NCI-H2107 treated with DMSO at 0.1 percent for 48 hours (cell line): Measurements from ENCODE around the gene ULK1.

Experiments
- DNase-seq: peaks from one replicate; lab custom pipeline; 2025; ENCODE audit not compliant: unreplicated experiment; lab: John Stamatoyannopoulos, UW

The ULK1 gene

DNA sequence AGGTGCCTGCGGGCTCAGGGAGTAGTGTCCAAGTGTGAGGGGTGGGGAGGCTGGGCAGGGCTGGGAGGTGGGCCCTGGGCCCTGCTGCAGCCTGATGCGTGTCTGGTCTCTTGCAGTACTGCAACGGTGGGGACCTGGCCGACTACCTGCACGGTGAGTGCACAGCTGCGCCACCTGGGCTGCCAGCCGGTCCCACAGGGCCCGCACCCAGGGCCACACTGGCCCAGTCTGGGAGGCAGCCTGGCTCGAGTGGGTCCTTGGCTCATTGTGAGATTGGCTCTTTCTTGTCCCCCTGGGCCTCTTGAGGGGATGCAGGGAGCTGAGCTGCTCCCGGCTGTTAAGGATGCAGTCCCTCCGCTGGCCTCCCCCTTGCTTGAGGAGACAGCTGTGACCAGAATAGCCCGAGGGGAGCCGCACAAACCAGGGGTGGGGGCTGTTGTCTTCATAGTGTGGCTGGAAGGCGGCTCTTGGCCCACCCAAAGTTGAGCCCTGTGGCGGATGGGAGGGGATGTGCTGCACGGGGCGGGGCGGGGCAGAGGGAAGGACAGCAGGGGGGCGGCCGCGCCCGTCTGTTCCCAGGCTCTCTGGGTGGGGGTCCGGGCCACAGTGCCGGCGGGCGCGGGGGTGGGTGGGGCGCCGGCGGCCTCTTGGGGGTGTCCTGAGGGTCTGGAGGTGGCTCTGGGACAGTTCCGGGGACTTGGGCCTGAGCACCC lies 13.1 kb downstream of the ULK1 start:
- DNase-seq, result no peak

DNA sequence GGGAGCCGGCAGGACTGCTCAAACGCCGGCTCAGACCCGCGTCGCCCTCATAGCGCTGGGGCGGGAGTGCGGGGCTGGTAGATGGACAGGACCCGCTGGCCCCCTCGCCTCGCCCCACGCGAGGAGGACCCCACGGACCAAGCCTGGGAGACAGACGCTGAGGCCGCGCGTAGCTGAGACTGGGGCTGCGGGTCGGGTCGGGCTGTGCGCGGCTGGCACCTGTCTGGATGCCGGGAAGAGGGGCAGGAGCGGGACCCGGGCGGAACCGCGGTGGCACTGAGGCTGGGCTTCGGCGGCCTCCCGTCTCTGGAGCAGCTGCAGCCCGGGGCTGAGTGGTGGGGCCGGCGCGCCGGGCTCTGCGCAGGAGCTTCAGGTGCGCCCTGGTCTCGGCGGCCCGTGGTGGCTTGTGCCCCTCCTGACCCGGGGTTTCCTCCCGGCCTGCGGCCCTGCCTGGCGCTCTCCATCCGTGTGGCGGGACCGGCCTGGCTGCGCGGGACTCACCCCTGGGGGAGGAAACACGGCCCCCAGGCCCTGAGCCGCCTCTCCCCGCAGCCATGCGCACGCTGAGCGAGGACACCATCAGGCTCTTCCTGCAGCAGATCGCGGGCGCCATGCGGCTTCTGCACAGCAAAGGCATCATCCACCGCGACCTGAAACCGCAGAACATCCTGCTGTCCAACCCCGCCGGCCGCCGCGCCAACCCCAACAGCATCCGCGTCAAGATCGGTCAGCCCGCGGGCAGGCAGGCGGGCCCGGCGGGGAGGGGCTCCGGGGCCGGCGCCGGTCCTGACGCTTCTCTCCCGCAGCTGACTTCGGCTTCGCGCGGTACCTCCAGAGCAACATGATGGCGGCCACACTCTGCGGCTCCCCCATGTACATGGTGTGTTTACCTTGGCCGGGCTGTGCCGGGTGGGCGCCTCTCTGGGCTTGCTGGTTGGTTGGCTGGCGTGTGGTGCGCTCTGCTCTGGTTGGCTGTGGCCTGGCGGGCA lies 14.0 kb downstream of the ULK1 start:
- DNase-seq, result no peak

DNA sequence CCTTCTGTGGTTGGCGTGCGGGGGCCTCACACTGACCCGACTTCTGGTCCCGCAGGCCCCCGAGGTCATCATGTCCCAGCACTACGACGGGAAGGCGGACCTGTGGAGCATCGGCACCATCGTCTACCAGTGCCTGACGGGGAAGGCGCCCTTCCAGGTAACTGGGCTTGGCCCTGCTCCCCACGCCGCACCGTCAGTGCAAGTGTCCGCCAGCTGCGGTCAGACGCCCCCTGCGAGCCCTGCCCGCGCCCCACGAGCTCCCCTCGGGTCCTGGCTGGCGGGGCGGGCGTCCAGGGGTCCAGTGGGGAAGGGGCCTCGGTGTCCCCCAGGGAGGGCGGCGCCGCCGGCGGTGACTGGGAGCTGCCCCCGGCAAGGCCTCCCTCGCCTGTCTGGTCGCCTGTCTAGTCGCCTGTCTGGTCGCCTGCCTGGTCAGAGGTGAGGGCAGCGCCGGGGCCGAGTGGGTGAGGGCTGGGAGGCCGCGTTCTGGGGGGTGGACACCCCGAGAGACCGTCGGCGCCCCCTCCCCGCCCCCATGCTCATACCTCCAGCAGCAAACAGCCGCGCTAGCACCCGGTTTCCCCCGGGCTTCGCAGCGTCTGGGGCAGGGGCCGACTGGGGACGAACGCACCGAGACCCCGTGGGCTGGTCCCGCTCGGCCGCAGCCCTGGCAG lies 14.8 kb downstream of the ULK1 start:
- no peak for DNase-seq

DNA sequence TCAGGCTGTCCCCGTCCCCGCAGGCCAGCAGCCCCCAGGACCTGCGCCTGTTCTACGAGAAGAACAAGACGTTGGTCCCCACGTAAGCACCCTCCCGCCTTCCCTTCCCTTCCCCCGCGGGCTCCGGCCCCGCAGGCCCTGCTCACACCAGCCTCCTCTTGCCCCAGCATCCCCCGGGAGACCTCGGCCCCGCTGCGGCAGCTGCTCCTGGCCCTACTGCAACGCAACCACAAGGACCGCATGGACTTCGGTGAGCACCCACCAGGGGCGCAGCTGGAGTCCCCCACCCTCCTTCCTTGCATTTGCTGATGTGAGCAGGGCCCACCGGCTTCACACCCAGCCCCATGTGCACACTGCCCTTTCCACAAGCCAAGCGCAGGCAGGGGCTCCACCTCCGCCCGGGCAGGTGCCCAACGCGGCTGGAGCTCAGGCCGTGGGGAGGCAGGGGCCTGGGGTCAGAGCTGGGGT lies 15.4 kb downstream of the ULK1 start:
- no peak for DNase-seq

DNA sequence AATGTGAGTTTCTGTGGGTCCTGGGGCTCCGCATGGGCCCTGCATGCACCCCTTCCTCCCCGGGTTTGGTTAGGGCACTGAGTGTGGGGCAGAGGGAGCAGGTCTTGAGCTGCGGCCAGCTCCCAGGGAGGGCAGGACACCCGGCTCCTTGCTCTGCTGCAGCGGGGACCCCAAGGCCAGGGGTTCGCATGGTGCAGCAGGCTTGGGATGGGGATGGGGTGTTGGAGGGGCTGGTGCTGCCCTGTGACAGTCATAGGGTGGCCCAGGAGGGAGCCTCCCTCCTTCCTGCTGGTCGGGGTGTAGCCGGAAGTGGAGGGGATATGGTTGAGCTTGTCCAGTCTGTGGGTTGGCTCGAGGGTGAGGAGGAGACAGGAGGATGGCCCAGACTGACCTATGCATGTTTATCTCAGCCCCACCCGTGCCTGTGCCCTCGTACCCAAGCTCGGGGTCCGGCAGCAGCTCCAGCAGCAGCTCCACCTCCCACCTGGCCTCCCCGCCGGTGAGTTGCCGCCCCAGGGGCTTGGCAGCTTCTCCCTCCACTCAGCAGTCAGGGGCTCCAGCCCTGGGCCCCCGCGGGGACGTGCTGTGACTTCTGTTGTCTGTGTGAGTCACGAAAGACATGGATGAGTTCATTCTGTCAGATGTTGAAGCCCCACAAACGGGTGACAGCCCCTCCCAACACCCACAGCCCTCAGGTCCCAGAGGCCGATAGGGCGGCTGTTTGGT lies 16.0 kb downstream of the ULK1 start:
- no peak for DNase-seq

DNA sequence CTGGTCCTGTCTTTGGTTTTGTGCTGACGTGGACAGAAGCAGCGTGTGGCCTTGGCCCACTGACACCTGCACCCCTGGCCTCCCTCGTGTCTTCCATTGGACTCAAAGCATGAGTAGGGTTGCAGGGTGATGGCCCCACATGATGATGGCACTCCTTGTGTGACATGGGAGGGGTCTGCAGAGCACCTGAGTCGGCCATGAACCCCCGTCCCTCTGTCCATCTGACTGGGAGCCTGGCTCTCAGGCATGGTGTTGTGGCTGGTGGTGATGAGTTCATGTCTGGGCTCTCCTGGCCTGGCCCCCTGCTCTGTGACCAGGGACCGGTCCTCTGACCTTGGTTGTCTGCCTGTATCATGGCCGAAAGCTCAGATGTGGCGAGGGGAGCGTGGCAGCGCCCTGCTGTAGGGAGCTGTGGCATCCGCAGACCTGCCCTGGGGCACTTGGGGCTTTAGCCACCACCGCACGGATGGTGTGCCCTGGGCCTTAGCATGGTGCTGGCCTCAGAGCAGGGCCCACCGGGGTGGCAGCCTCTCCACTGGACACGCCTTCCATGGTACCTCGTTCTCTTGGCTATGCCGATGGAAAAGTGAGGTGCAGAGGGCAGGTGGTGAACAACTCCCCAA lies 16.7 kb downstream of the ULK1 start:
- DNase-seq, result no peak

DNA sequence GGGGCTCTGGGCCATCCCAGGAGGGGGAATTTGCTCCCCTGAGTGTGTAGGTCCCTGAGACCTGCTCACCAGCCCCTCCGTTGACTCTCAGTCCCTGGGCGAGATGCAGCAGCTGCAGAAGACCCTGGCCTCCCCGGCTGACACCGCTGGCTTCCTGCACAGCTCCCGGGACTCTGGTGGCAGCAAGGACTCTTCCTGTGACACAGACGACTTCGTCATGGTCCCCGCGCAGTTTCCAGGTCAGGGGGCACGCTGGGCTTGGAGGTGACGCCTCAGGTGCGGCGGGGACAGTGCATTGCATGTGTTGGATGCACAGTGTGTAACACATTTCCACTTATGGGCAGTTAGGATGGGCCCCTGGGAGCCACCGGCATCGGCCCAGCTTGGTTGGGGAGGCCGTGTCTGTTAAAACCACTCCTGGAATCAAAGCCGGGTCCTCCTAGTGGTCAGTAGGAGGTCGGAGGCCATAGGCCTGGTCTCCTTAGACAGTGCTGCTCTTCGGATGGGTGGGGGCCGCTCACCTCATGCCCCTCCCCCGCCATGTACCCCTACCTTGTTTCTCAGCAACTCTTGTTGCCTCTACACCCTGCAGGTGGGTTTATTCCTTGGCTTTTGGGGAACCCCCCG lies 17.5 kb downstream of the ULK1 start:
- DNase-seq, result no peak

DNA sequence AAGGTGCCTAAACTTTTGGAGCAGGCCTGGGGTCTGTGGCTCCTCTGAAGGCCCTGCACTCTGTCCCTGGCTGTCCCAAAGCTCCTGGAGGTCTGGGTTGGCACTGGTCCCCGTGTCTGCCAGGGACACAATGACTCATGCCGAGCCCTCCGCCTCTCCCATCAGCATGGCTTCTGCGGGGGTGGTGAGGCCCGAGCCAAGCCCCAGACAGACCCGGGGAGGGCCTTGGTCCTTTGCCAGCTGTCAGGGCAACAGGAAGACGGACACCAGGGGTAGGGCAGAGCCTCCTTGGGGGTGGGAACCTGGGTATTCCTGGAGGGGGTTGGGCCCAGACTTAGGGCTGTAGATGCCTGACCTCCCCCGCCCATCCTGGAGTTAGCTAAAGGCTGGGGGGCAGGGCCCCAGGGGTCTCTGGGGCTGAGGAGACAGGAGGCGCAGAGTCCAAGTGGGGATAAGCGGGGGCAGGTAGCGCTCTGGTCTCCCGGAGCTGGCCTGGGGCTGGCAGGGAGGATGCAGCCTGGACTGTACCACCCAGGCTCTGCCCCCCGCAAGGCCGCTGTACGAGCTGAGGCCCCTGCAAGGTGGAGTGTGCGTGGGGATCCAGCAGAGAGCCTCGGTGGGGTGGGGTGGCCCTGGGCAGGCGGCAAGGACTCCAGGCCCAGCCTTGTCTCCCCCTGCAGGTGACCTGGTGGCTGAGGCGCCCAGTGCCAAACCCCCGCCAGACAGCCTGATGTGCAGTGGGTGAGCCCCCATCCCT lies 18.3 kb downstream of the ULK1 start:
- DNase-seq, result no peak

DNA sequence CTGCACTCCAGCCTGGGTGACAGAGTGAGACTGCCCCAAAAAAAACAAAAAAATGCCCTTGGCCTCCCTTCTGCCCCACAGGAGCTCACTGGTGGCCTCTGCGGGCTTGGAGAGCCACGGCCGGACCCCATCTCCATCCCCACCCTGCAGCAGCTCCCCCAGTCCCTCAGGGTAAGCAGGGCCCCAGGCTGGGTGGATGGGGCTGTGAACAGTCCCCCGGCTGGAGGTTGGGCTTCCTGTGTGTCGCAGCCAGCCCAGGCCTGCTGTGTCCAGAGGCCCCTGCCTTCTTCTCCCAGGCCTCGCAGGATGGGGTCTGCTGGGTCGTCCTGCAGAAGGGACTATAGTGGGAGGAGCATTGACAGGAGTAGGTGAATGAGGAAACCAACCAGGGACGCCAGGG lies 19.2 kb downstream of the ULK1 start:
- no peak for DNase-seq

DNA sequence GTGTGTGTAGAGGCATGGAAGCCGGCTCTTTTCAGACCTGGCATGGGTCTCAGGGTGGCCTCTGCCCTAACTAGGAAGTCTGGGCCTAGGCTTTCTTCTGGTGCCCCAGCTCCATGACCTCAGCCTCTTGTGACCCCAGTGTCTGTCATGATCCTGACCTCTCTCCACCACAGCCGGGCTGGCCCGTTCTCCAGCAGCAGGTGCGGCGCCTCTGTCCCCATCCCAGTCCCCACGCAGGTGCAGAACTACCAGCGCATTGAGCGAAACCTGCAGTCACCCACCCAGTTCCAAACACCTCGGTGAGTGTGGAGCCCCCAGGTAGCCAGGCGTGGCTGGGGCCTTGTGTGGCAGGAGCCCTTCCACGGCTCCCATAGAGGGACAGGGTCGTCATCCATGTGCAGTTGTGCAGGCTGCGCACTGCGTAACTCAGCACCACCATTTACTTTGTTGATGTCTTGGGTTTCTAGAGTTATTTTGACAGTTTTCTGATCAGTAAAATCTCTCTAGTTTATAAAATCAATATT lies 19.8 kb downstream of the ULK1 start:
- no peak for DNase-seq

DNA sequence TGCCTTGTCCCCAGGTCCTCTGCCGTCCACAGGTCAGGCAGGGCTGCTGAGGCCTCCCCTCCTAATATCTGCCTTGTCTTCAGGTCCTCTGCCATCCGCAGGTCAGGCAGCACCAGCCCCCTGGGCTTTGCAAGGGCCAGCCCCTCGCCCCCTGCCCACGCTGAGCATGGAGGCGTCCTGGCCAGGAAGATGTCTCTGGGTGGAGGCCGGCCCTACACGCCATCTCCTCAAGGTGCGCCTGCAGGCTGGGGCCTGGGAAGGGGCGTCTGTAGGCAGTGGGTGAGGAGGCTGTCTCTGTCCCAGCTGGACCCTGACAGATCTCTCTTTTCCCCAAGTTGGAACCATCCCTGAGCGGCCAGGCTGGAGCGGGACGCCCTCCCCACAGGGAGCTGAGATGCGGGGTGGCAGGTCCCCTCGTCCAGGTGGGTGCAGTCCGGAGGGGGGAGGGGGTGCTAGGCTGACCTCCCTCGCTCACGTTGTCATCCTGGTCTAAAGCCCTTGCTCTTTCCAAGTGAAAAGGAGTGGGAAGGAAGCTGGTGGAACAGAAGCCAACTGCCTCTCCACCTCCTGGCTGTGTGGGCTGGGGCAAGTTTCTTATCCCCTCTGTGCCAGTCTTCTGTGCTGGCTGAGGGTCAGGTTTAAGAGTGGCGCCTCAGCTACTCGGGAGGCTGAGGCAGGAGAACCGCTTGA lies 20.7 kb downstream of the ULK1 start:
- DNase-seq, result no peak

DNA sequence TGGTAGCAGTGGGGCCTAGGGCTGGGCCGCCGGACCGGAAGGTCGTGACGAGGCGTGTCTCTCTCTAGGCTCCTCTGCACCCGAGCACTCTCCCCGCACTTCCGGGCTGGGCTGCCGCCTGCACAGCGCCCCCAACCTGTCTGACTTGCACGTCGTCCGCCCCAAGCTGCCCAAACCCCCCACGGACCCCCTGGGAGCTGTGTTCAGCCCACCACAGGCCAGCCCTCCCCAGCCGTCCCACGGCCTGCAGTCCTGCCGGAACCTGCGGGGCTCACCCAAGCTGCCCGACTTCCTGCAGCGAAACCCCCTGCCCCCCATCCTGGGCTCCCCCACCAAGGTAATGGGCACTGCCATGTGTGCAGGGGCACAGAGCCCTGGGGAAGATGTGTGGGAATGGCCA lies 21.4 kb downstream of the ULK1 start:
- DNase-seq, result no peak

DNA sequence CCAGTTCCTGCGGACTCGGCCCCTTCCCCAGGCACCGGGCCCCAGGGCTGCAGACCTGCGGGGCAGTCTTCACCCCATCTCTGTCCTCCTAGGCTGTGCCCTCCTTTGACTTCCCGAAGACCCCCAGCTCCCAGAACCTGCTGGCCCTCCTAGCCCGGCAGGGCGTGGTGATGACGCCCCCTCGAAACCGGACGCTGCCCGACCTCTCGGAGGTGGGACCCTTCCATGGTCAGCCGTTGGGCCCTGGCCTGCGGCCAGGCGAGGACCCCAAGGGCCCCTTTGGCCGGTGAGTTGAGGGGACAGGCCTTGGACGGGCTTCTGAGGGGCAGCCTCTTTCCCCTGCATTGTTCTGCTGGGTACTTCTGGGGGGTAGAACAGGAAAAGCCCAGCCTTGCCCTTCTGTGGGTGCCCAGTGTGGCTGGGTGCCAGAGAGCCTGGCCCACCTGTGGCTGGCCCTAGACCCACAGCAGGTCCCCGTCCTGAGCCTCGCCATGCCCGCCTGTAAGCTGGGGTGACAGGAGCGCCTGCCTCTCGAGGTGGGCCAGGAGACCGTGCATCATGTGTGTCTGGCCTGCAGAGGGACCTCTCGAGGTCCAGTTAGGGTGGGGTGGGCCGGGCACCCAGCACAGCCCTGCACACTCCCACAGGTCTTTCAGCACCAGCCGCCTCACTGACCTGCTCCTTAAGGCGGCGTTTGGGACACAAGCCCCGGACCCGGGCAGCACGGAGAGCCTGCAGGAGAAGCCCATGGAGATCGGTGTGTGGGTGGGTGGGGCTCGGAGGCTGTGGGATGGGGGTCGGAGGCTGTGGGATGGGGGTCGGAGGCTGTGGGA lies 22.1 kb downstream of the ULK1 start:
- DNase-seq, result no peak

DNA sequence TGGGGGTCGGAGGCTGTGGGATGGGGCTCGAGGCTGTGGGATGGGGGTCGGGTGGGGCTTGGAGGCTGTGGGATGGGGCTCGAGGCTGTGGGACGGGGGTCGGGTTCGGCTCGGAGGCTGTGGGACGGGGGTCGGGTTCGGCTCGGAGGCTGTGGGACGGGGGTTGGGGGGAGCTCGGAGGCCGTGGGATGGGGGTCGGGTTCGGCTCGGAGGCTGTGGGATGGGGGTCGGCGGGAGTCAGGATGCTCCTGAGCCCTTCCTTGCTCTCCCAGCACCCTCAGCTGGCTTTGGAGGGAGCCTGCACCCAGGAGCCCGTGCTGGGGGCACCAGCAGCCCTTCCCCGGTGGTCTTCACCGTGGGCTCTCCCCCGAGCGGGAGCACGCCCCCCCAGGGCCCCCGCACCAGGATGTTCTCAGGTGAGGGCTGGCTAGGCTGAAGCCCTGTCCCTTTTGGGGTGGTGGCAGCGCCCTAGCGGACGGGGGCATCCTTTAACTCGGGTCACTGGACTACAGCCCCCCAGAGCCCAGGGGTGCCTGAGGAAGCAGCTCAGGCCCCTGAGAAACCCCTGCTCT lies 22.8 kb downstream of the ULK1 start:
- DNase-seq, result no peak

DNA sequence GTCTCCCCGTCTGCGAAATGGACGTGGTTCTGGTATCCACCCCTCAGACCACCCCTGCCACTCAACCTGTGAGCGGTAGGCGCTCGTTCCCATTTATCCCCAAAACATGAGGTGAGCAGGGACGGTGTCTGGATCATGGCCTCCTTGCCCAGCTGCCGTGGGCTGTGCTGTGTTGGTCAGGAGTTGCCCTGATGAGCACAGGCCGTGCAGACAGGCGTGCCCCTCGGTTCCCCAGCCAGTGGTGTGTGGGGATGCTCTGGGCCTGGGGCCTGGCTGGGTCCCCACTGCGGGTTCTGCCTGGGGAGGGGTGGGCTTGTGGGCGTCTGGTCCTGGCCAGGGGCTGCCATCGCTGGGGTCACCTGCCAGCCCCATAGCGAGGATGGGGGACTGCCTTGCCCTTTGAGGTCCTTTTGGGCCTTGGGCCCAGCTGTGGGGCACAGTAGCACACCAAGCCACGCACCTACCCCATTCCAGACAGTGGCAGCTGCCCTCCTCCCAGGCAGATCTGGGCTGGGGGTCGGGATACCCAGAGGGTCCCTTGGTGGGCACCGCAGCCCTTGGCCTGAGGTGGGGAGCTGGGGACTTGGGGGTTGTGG lies 23.4 kb downstream of the ULK1 start:
- no peak for DNase-seq

DNA sequence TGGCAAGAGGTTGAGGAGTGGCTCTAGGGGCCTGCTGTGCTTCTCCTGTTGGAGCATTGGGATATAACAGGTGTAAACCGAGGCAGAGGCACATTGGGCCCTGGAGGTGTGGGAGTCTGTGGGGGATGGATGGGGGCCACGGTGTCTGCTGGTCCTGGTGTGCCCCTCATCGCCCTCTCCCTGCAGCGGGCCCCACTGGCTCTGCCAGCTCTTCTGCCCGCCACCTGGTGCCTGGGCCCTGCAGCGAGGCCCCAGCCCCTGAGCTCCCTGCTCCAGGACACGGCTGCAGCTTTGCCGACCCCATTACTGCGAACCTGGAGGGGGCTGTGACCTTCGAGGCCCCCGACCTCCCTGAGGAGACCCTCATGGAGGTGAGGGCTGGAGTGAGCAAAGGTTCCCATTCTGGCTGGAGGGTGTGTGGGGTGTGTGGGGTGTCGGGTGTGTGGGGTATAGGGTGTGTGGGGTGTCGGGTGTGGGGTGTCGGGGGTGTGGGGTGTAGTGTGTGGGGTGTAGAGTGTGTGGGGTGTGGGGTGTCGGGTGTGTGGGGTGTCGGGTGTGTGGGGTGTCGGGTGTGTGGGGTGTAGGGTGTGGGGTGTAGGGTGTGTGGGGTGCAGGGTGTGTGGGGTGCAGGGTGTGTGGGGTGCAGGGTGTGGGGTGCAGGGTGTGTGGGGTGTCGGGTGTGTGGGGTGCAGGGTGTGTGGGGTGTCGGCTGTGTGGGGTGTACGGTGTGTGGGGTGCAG lies 24.1 kb downstream of the ULK1 start:
- no peak for DNase-seq
